ENCODE results near the gene SLC39A6. TPM values are rescaled to one million over a fixed set of nuclear protein-coding genes. Genes with fewer than 3 reads are reported as not detected.

The SLC39A6 gene
- total and polyA plus RNA-seq, 2 donors (not counting 3 experiments of a cell fraction or from before 2014, with no cell fraction given) = 13.8 to 23.1 TPM

DNA sequence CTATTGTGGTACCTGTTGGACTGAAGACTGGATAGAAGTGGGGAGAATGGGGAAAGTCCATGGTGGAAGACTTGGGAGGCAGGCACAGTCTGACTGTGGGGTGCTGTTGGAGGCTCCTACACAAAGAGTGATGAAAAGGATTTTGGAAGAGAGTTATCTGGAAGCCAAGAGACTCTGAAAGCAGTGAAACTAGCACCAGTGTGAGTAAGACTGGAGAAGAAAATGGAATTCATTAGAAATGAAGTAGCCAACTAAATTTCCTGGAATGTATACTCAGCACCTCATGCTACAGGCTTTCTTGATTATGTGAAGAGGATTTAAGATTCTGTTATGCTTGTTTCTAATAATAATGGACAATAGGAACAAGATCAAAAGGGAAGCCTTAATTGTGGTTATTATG is 28.3 kb upstream of the SLC39A6 start:
- H3K4me2 ChIP-seq (ENCODE audit: insufficient read depth, low read length) = no peak overlapping the region
- DNase-seq (ENCODE audit: low read depth, low spot score) (no peak), FAIRE-seq (no peak)
- dilution Hi-C loops (cut with MboI; ENCODE audit: extremely low pct_ligation_motif_present, low sequenced_read_pairs) (no loop called here), intact Hi-C loops (cut with micrococcal nuclease) (no loop called here)
- H3K4me3 ChIP-seq (replicated peaks in 1 of 3; ENCODE audit: insufficient read depth in 1 of 3, low read depth in 1 of 3, low read length in 3 of 3) = no peak overlapping the region
- CTCF ChIA-PET = interaction anchor here (0.7 to 3.4 kb wide), 3 partner anchors 31 to 127 kb away, joined by 3 to 13 read pairs (median 3); no protein-coding TSS in a partner anchor
- BruUV-seq (replicated peaks) = no TSS peak
- no peaks in the 10 kb centered on the region for H3K9me3 ChIP-seq (replicated peaks; ENCODE audit: control insufficient read depth, insufficient read depth, low read length)
- no peak overlapping the region for H2AFZ ChIP-seq (ENCODE audit: low read depth, low read length)
- H3K79me2 ChIP-seq (ENCODE audit: control insufficient read depth, insufficient read depth, low read length) = peaks cover 2% of the 10 kb centered on the region
- peaks cover 26% of the 10 kb centered on the region for H3K4me1 ChIP-seq (ENCODE audit: control insufficient read depth, extremely low read depth, insufficient read depth, low read length)
- H3K27me3 ChIP-seq (ENCODE audit: control insufficient read depth in 2 of 2, insufficient read depth in 2 of 2, low read length in 2 of 2) = no peaks in the 10 kb centered on the region
- H4K20me1 ChIP-seq (replicated peaks; ENCODE audit: control insufficient read depth, extremely low read depth, insufficient read depth, low read length) = no peaks in the 10 kb centered on the region
- peak overlapping the region; percentile 74 for H3K27ac ChIP-seq (ENCODE audit: insufficient read depth, low read depth, low read length)
- peak overlapping the region; percentile 55 for H3K9ac ChIP-seq (replicated peaks; ENCODE audit: extremely low read depth, insufficient read depth, low read length)
- no peaks in the 10 kb centered on the region for H3K9me1 ChIP-seq (replicated peaks; ENCODE audit: control insufficient read depth, extremely low read depth, insufficient read depth, low read length)
- TF ChIP-seq FOS (IDR thresholded peaks at IDR 0.05; ENCODE audit: borderline replicate concordance, insufficient read depth, low read length) (no peak), EZH2 (IDR thresholded peaks at IDR 0.05; ENCODE audit: borderline replicate concordance, low read depth, low read length, severe bottlenecking) (no peak), POLR2A (IDR thresholded peaks at IDR 0.05; ENCODE audit: low read depth, low read length) (no peak), GATA2 (IDR thresholded peaks at IDR 0.05; ENCODE audit: insufficient read depth, insufficient read length, low read depth, low read length) (no peak), JUN (IDR thresholded peaks at IDR 0.05; ENCODE audit: borderline replicate concordance, insufficient read depth, insufficient read length, low read depth) (no peak), POLR2AphosphoS5 (IDR thresholded peaks at IDR 0.05; ENCODE audit: insufficient read depth, low read depth, low read length) (no peak), MYC (IDR thresholded peaks at IDR 0.05; ENCODE audit: low read depth, low read length) (no peak)
- TF ChIP-seq, protein P1, sequence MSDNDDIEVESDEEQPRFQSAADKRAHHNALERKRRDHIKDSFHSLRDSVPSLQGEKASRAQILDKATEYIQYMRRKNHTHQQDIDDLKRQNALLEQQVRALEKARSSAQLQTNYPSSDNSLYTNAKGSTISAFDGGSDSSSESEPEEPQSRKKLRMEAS (IDR thresholded peaks at IDR 0.05; ENCODE audit: insufficient read depth, insufficient read length) = no peak
- TF ChIP-seq, protein P2, sequence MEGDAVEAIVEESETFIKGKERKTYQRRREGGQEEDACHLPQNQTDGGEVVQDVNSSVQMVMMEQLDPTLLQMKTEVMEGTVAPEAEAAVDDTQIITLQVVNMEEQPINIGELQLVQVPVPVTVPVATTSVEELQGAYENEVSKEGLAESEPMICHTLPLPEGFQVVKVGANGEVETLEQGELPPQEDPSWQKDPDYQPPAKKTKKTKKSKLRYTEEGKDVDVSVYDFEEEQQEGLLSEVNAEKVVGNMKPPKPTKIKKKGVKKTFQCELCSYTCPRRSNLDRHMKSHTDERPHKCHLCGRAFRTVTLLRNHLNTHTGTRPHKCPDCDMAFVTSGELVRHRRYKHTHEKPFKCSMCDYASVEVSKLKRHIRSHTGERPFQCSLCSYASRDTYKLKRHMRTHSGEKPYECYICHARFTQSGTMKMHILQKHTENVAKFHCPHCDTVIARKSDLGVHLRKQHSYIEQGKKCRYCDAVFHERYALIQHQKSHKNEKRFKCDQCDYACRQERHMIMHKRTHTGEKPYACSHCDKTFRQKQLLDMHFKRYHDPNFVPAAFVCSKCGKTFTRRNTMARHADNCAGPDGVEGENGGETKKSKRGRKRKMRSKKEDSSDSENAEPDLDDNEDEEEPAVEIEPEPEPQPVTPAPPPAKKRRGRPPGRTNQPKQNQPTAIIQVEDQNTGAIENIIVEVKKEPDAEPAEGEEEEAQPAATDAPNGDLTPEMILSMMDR (IDR thresholded peaks at IDR 0.05; ENCODE audit: extremely low read depth in 1 of 2, insufficient read depth in 1 of 2, low read depth in 1 of 2, low read length in 2 of 2) = no peak
- POLR2A ChIA-PET = no interaction called here
- peaks cover 18% of the 10 kb centered on the region in 2 experiments for H3K36me3 ChIP-seq (ENCODE audit: control insufficient read depth in 2 of 2, extremely low read depth in 1 of 2, insufficient read depth in 2 of 2, low read length in 2 of 2)
